Suppressor macrophage treated with lipopolysaccharide for 1 hour (primary cell): ENCODE data around the gene SF3A1.

Experiments used
- DNase-seq, 3 donors: peaks; one replicate each; pipeline ENCODE4 v3.0.0-alpha.2; 2020 to 2022

SF3A1 gene

GRCh38 chr22:30385942-30386341 lies 29.2 kb upstream of the SF3A1 start:
- DNase-seq, result no peak

GRCh38 chr22:30383061-30383460 lies 26.4 kb upstream of the SF3A1 start:
- DNase-seq, result no peak

- DNase-seq, result no peak
Observed at GRCh38 chr22:30382340-30382739, 25.6 kb upstream of the SF3A1 start.

- no peak for DNase-seq
Observed at GRCh38 chr22:30381264-30381663, 24.6 kb upstream of the SF3A1 start.

GRCh38 chr22:30380011-30380410 lies 23.3 kb upstream of the SF3A1 start:
- DNase-seq, result no peak

- DNase-seq, result no peak
Observed at GRCh38 chr22:30375312-30375849, 18.7 kb upstream of the SF3A1 start.

GRCh38 chr22:30373331-30374325 lies 16.9 kb upstream of the SF3A1 start:
- no peak for DNase-seq

GRCh38 chr22:30372915-30373314 lies 16.2 kb upstream of the SF3A1 start:
- DNase-seq, result peak; percentile 53 to 60 (median 60)

GRCh38 chr22:30371981-30372380 lies 15.3 kb upstream of the SF3A1 start:
- DNase-seq, result no peak

- no peak for DNase-seq
Observed at GRCh38 chr22:30371321-30371720, 14.6 kb upstream of the SF3A1 start.

- DNase-seq, result no peak
Observed at GRCh38 chr22:30370641-30371230, 14.0 kb upstream of the SF3A1 start.

GRCh38 chr22:30368420-30368819 lies 11.7 kb upstream of the SF3A1 start:
- DNase-seq, result no peak

- DNase-seq, result no peak
Observed at GRCh38 chr22:30365891-30366290, 9.2 kb upstream of the SF3A1 start.

GRCh38 chr22:30362651-30363281 lies 6.1 kb upstream of the SF3A1 start:
- DNase-seq, result no peak

- no peak for DNase-seq
Observed at GRCh38 chr22:30361916-30362650, 5.4 kb upstream of the SF3A1 start.

- no peak for DNase-seq
Observed at GRCh38 chr22:30358541-30358940, 1.8 kb upstream of the SF3A1 start.

- DNase-seq, result no peak
Observed at GRCh38 chr22:30357650-30358215, 1.0 kb upstream of the SF3A1 start.

- DNase-seq, result no peak
Observed at GRCh38 chr22:30357236-30357570, 509 bp upstream of the SF3A1 start.

- no peak for DNase-seq
Observed at GRCh38 chr22:30354644-30355043, 2.0 kb downstream of the SF3A1 start.

GRCh38 chr22:30351226-30351625 lies 5.5 kb downstream of the SF3A1 start:
- no peak for DNase-seq

- peak; percentile 72 to 86 (median 80) for DNase-seq
Observed at GRCh38 chr22:30348809-30349208, 7.9 kb downstream of the SF3A1 start.

GRCh38 chr22:30348404-30348803 lies 8.3 kb downstream of the SF3A1 start:
- DNase-seq, result no peak
